GM19023 (cell line): ENCODE measurements around the gene ATG7.

Experiments used
- ATAC-seq: cut with Tn5 transposase; IDR thresholded peaks from one replicate; pipeline ENCODE4 v1.9.1; 2021; ENCODE audit warnings: mild to moderate bottlenecking, moderate library complexity; ENCODE audit not compliant: unreplicated experiment

Gene ATG7, protein sequence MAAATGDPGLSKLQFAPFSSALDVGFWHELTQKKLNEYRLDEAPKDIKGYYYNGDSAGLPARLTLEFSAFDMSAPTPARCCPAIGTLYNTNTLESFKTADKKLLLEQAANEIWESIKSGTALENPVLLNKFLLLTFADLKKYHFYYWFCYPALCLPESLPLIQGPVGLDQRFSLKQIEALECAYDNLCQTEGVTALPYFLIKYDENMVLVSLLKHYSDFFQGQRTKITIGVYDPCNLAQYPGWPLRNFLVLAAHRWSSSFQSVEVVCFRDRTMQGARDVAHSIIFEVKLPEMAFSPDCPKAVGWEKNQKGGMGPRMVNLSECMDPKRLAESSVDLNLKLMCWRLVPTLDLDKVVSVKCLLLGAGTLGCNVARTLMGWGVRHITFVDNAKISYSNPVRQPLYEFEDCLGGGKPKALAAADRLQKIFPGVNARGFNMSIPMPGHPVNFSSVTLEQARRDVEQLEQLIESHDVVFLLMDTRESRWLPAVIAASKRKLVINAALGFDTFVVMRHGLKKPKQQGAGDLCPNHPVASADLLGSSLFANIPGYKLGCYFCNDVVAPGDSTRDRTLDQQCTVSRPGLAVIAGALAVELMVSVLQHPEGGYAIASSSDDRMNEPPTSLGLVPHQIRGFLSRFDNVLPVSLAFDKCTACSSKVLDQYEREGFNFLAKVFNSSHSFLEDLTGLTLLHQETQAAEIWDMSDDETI

GRCh38 chr3:11271986-11272904 lies at the start of gene ATG7:
Gene ATG7 (plus strand): TSS chr3:11272397. CDS start chr3:11298696, 26,299 bp downstream.
- ATAC-seq, result peak; percentile 96

DNA sequence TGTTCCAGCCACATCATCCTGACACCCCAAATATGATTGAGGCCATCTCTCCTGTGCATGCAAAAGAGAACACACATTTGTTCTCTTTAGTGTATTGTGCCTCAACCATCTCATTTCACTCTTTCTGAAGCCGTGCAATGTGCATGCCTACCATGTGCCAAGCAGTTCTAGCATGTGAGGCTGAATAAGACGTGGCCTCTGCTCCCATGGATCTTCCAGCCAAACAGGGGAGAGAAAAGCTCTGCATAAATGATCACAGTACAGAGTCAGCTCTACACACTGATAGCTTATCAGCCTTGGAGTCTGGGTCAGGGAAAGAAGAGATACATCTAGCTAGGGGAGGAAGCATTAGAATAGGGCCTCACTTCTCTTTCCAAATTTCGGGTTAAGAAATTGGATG lies 48.2 kb upstream of the ATG7 start:
- no peak for ATAC-seq

DNA sequence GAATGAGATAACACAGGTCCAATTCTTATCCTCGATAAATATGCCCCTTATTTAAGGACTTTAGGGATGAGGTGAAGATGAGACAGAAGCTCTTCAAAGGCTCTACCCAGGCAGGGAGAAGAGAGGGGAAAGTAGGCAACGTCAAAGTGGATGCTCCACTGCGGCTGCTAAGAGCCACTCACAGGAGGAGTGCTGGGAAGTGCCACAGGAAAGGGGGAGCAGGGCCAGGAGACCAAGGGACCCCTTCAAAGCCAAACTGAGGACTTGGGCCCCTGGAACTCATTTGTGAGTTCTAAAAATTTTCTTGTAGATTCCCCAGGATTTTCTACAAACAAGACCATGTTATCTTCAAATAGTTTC lies 47.3 kb upstream of the ATG7 start:
- ATAC-seq, result no peak

DNA sequence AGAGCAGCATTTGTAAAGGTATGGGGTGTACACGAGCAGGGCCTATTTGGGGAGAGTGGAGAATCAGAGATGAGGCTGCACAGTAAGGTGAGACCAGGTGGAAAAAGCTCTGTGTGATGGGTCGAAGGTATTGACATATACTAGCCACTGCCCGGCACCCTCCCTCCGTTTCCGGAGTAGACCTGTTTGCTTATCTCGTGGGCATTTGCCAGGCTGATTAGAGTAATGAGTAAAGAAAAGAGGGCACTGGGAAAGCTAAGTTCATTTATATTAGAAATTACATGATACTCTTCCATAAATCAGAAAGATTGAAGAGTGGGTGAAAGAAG lies 46.2 kb upstream of the ATG7 start:
- no peak for ATAC-seq

DNA sequence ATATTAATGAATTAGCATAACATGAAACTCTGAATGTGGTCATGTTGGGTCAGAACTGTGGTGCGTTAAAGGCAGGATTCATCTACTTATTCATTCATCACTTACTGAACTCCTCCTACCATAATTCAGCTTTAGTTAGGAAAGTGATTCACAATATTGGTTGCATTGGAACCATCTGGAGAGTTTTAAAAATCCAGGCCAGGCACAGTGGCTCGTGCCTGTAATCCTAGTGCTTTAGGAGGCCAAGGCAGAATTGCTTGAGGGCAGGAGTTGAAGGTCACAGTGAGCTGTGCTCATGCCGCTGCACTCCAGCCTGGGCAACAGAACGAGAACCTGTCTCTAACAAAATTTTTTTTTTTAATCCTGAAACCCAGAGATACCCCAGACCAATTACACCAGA lies 44.2 kb upstream of the ATG7 start:
- no peak for ATAC-seq

DNA sequence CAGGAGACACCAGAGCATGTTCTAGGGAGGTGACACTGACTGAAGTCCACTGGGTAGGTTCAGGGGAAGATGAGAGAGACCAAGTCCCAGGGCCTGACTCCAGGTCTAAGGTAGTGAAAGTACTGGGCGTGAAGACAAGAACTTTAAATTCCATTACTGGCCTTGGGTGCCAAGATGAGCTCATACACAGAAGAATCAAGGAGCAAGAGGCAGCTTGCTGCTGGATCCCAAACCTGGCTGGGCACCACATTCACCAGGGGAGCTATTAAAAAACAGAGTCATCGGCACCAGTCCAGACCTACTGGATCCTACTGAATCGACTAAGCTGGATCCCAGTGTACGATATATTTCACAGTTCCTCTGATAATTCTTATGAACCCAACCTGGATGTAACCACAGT lies 42.1 kb upstream of the ATG7 start:
- no peak for ATAC-seq

DNA sequence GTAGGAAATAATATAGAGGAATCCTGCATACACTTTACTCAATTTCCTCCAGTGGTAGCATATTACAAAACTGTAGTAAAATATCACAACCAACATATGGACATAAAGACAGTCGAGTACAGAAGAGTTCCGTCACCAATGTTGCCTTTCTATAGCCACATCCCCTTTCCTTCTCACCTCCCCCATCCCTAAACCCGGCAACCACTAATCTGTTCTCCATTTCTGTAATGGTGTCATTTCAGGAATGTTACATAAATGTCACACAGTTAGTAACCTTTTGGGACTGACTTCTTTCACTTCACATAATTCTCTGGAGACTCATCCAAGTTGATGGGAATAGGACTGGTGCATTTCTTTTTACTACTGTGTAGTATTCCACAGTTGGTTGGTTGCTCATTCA lies 41.4 kb upstream of the ATG7 start:
- ATAC-seq, result no peak

GRCh38 chr3:11235385-11235784 lies 36.8 kb upstream of the ATG7 start:
- no peak for ATAC-seq

GRCh38 chr3:11236588-11237461 lies 35.4 kb upstream of the ATG7 start:
- no peak for ATAC-seq

GRCh38 chr3:11238060-11238459 lies 34.1 kb upstream of the ATG7 start:
- ATAC-seq, result no peak

- ATAC-seq, result no peak
Observed at GRCh38 chr3:11238880-11239279, 33.3 kb upstream of the ATG7 start.

GRCh38 chr3:11239796-11240195 lies 32.4 kb upstream of the ATG7 start:
- ATAC-seq, result no peak

DNA sequence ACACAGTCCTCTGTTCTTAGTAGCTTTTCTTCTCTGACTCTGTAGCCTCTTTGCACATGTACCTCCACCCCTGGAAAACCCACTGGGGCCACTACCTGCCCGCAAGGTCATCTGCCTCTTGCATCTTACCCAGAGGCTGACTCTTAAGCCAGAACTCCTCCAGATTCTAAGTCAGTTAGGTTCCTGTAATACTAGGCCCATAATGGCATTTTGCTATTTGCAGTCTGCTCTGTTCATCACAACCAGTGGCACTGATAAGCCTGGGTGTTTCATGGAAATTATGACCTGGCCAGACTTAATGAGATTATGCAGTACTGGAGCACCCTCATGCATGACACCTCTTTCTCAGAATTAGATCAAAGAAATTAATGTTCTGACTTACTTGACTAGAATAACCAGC lies 31.7 kb upstream of the ATG7 start:
- no peak for ATAC-seq

DNA sequence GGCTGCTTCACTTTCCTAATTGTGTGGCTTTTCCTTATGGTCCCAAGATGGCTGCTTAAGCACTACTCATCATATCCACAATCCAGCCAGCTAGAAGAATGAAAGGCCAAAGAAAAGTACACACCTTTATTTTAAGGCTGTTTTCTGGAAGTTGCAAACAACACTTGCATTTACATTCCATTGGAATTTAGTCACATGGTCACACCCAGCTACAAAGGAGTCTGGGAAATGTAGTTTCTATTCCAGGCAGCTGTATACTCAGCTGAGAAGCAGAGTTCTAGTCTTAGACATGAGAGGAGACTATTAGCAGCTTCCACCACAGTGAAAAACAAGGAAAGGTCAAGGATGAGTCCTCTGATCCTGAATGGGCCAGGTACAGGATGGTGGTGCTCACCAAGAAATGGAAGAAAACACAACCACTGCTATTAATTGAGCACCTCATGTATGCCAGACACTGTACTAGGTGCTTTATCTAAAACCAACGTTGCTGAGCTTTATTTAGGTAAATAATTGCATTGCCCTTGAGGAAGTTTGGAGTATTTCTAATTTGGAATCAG lies 28.0 kb upstream of the ATG7 start:
- no peak for ATAC-seq

- no peak for ATAC-seq
Observed at GRCh38 chr3:11245276-11245675, 26.9 kb upstream of the ATG7 start.

DNA sequence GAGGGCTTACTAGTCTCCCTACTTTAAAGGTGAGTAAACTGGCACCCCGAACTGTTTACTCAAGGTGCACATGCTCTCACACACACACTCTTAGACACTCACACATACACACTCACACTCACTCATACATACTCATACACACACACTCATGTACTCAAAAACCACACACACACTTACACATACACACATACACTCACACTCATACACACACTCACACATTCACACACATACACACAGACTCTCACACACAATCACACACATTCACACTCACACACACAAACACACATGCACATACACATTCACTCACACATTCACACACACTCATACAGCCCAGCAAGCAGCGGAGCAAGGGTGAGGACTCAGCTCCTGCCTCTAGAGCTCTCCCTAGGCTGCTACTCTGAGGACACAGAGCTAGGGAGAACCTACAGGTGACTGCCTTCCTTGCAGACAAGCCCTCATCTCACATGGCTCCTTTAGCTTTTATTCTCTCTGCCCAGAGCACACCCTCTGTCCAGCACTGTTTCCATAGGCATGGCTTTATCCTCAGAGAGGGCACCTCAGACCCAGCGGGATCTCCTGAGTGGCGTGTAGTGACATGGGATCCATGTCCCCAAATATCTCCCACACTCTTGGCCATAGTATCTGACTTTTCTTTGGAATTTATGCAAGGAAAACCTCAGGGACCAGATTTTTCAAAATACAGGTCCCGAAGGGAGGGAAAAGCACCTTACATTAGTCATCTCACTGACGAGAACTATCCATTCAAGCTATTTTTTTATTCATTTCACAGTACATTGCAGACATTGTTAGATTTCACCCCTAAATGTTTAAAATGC lies 26.2 kb upstream of the ATG7 start:
- ATAC-seq, result no peak

DNA sequence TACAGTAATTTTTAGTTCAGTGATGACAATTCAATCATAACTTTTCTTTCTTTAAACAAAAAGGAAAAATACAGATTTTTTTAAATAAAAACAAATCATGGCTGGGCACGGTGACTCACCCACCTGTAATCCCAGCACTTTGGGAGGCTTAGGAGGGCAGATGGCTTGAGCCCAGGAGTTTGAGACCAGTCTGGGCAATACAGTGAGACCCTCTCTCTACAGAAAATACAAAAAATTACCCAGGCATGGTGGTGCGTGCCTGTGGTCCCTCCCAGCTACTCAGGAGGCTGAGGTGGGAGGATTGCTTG lies 25.6 kb upstream of the ATG7 start:
- ATAC-seq, result no peak

GRCh38 chr3:11247362-11247761 lies 24.8 kb upstream of the ATG7 start:
- no peak for ATAC-seq

GRCh38 chr3:11248596-11248995 lies 23.6 kb upstream of the ATG7 start:
- ATAC-seq, result no peak
